Memory B cell (primary cell): ENCODE results near the gene CRYBA2.

Experiments
- ATAC-seq: fragments of 150-1000 bp; cut with Tn5 transposase; 2 replicates; pipeline ENCODE4 v1.10.0; 2021; ENCODE audit warnings: low read depth, mild to moderate bottlenecking, moderate library complexity
- DNase-seq, 2 donors: peaks; one replicate each; pipeline ENCODE4 v3.0.0; 2022; ENCODE audit warnings: low spot score in 2 of 2
- H3K27ac Mint-ChIP-seq: one replicate; pipeline ENCODE4 v1.8.0; 2022; ENCODE audit warnings: mild to moderate bottlenecking, moderate library complexity, mixed read lengths
- H3K27me3 Mint-ChIP-seq: one replicate; pipeline ENCODE4 v1.8.0; 2022; ENCODE audit warnings: mixed read lengths
- H3K36me3 Mint-ChIP-seq: one replicate; pipeline ENCODE4 v1.8.0; 2022; ENCODE audit warnings: mild to moderate bottlenecking, mixed read lengths
- H3K4me1 Mint-ChIP-seq: one replicate; pipeline ENCODE4 v1.8.0; 2022; ENCODE audit warnings: mixed read lengths
- H3K4me3 Mint-ChIP-seq: one replicate; pipeline ENCODE4 v1.8.0; 2022; ENCODE audit warnings: mild to moderate bottlenecking, moderate library complexity, mixed read lengths
- H3K9me3 Mint-ChIP-seq: one replicate; pipeline ENCODE4 v1.8.0; 2022; ENCODE audit warnings: mixed read lengths

The CRYBA2 gene, protein sequence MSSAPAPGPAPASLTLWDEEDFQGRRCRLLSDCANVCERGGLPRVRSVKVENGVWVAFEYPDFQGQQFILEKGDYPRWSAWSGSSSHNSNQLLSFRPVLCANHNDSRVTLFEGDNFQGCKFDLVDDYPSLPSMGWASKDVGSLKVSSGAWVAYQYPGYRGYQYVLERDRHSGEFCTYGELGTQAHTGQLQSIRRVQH

DNA sequence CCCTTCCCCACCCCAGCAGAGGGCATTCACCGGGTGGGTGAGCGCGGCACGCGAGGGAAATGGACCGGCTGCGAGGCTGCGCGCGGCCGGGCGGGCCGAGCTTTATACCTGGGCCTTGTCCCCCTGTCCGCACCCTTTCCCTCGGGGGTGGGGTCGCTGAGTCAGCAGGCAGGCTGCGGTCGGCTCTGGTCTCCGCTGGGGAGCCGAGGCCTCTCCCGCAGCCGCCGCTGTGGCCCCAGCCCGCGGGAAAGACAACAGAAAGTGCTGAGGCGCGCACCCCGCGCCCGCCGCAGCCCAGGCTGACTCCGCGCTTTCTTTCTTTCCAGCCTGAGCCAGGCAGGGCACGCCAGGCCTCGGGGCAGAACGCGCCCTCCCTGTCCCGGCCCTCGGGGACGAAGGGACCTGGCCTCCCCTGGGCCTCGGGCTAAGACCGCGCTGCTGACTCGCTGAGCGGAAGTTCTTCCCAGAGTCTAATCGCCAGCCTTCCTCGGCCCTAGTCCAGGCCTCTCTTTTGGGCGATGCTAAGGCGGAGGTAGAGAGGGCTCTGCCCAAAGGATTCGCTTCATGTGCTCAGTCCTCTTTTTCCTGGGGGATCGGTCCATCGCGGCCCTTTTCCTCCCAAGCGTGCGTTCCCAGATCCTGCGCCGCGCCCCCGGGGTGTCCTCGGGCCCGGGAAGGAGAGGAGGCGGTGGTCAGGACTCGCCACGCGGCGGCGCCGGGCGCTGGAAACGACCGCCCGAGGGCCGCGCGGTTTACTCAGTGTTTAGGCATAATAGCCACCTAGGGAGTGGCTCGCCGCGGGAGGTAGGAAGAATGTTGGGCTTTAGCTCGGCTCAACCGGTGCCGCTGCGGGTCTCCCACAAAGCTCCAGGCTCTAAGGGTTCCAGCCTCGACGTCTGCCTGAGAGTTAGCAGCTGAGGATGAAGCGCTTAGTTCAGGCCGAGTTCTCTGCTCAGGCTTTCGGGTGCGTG lies at the start of gene CRYBA2:
Gene CRYBA2 (minus strand): TSS at position 78 of the 971 bp plus-strand sequence. CDS start 246 bp downstream, outside the sequence.
- DNase-seq (no peak), ATAC-seq (no peak)
- Mint-ChIP-seq H3K9me3 (no peaks in the 10 kb centered on the region), H3K27ac (no peak within 1 kb of the TSS), H3K36me3 (no peaks in the 10 kb centered on the region), H3K27me3 (peaks cover 48% of the 10 kb centered on the region), H3K4me3 (peak within 1 kb of the TSS; percentile 40), H3K4me1 (peaks cover 13% of the 10 kb centered on the region)

DNA sequence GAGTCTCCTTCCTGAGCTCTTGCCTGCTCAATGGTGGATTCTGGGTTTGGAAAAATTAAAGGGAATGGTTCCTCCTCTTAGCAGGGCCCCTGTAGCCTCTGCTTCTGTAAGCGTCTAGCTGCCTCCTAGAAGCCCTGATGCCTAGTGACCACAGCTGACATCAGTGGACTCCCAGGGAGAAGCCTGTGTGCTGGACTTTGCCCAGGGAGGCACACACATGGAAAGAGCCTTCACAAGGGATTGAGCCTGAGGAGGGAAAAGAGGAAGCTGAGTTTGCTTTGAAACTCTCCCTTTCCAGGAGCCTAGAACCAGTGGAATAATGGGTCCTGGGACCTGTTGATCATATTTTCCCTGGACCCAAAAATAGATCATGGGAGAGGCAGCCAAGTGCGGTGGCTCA lies 49.5 kb upstream of the CRYBA2 start:
- peaks cover 4% of the 10 kb centered on the region for H3K4me1 Mint-ChIP-seq
- ATAC-seq (no peak), DNase-seq (no peak)
- peaks cover 33% of the 10 kb centered on the region for H3K27me3 Mint-ChIP-seq
- no peak overlapping the region for H3K4me3 Mint-ChIP-seq
- peaks cover 1% of the 10 kb centered on the region for H3K9me3 Mint-ChIP-seq
- H3K27ac Mint-ChIP-seq = no peak overlapping the region
- no peaks in the 10 kb centered on the region for H3K36me3 Mint-ChIP-seq

DNA sequence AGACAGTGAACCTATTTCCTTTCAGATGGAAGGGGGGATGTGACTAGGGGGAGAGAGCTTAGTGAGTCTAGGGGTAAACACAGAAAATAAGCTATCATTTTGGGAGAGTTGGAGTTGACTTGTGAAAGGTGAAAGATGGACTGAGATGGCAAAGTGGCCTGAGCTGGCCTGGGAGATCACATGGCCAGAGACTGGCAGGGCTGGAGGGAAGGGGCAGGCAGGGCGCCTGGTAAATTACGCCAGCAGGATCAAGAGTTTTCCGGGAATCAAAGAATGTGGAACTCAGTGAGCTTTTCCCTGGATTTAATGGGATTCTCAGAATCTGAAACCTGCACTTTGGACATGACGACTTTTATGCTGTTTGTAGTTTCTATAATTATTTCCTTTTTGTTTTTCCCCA lies 48.9 kb upstream of the CRYBA2 start:
- Mint-ChIP-seq H3K36me3 (no peaks in the 10 kb centered on the region), H3K27ac (no peak overlapping the region), H3K4me3 (no peak overlapping the region), H3K9me3 (peaks cover 1% of the 10 kb centered on the region), H3K27me3 (peaks cover 36% of the 10 kb centered on the region), H3K4me1 (peaks cover 4% of the 10 kb centered on the region)
- DNase-seq (no peak), ATAC-seq (no peak)

DNA sequence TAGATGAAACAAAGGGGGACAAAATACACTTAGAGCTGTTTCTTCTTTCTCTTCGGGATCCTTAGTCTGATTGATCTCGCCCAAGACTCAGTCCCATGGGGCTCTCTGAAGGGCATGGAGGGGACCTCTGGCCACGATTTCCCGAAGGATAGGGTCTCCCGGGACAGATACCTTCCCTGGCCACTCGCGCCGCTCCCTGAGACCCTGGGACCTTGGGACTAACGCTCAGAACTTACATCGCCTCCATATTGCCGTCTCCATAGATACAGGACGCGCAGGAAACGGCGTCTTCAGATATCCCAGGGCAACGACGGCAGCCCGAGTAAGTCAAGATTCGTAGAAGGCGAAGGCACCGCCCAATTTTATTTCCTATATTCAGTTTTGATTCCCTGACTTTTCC lies 48.0 kb upstream of the CRYBA2 start, which contains the start of gene CFAP65:
Gene CFAP65 (minus strand): TSS at position 265 of the 400 bp plus-strand sequence. CDS start 2,468 bp downstream, outside the sequence.
- Mint-ChIP-seq H3K9me3 (peaks cover 1% of the 10 kb centered on the region), H3K36me3 (no peaks in the 10 kb centered on the region), H3K4me3 (peak within 1 kb of the TSS; percentile 31), H3K4me1 (peaks cover 4% of the 10 kb centered on the region), H3K27ac (no peak within 1 kb of the TSS), H3K27me3 (peaks cover 33% of the 10 kb centered on the region)
- DNase-seq (no peak), ATAC-seq (no peak)

DNA sequence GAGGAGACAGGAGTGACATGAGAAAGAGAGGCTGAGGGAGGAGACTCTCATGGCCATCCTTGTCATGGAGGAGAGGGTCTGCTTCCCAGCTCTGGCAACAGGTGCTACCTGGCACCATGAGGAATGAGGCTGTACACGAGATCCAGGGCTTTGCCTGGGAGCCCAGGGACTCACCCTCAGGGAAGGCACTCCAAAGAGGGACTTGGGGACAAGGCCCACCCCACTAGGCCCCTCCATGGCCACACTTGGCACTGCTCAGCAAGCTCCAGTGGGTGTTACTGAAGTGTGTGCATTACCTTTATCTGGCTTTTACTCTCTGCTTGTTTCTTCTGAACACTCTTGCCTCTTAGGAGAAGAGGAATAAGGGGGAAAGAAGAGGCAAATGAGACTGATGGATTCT lies 45.4 kb upstream of the CRYBA2 start:
- Mint-ChIP-seq H3K4me1 (peaks cover 4% of the 10 kb centered on the region), H3K4me3 (no peak overlapping the region), H3K27ac (no peak overlapping the region), H3K9me3 (peaks cover 1% of the 10 kb centered on the region), H3K36me3 (no peaks in the 10 kb centered on the region), H3K27me3 (peaks cover 31% of the 10 kb centered on the region)
- DNase-seq = no peak
- ATAC-seq = no peak

DNA sequence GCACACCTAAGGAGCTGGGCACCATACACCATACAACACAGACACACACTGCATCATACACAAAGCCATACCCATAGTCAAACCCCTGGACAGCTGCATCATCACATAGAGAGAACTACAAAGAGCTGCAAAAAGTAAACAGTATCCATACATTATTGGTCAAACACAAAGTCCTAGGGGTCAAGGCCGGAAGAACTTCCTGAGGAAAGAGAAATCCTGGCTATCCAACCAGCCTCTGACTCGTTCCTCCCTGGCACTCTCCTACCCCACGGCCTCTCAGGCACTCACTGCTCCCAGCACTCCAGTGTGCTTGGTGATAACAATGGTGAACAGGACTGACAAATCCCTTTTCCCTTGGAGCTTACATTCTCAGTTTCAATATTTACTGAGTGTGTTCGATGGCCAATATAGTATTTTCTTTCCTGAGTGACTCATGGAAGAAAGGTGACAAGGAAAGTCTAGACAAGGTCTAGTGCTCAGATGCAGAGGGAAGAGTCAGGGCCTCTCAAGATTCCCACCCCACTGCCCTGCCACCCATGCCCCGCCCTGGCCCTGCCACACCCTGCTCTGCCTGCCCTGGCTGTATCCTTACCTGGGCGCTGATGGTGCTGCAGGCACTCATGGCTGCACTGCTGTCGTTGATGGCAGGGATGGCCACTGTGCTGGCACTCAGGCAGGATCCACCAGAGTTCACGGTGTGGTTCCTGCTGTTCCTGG lies 44.7 kb upstream of the CRYBA2 start:
- Mint-ChIP-seq H3K4me1 (peaks cover 4% of the 10 kb centered on the region), H3K27me3 (peaks cover 28% of the 10 kb centered on the region), H3K36me3 (no peaks in the 10 kb centered on the region), H3K9me3 (peaks cover 1% of the 10 kb centered on the region), H3K4me3 (no peak overlapping the region), H3K27ac (no peak overlapping the region)
- DNase-seq (no peak), ATAC-seq (no peak)

DNA sequence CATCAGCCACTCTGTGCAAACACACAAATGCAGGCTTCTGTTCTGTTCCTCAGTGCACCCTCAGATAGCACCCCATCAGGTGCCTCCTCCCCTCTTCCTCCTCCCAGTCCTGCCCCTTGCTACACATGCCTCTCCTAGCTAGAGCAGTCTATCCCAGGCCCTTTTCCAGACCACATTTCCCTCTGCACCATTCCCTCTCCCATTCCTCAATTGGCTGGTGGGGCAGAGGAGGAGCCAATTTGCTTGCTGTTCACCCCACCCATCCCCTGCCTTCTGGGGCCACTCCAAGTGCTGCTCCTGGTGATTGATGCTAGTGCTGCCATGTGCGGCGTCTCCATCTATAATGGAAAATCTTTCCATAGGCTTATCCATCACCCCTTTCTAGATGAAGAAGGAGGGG lies 42.7 kb upstream of the CRYBA2 start:
- no peak for ATAC-seq
- no peaks in the 10 kb centered on the region for H3K36me3 Mint-ChIP-seq
- H3K4me1 Mint-ChIP-seq = no peaks in the 10 kb centered on the region
- H3K9me3 Mint-ChIP-seq = peaks cover 1% of the 10 kb centered on the region
- no peak overlapping the region for H3K27ac Mint-ChIP-seq
- H3K4me3 Mint-ChIP-seq = no peak overlapping the region
- no peak for DNase-seq
- H3K27me3 Mint-ChIP-seq = peaks cover 26% of the 10 kb centered on the region

DNA sequence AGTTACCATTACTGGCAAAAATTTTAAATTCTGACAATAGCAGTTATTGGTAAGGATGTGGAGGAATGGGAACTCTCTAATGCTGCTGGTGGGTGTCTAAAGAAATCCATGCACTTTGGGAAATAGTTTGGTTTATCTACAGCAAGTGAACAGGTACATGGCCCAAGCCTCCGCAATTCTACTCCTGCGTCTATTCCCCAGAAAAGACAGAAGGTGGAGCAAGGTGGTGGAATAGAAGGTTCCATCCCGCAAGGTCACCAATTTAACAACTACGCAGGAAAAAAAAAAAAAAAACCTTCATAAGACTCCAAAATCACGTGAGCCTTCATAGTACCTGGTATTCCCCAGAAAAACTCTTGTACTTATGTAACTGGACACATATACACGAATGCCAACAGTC lies 41.6 kb upstream of the CRYBA2 start:
- Mint-ChIP-seq H3K36me3 (no peaks in the 10 kb centered on the region), H3K9me3 (peaks cover 1% of the 10 kb centered on the region), H3K27ac (no peak overlapping the region), H3K4me3 (no peak overlapping the region), H3K27me3 (peaks cover 30% of the 10 kb centered on the region), H3K4me1 (no peaks in the 10 kb centered on the region)
- ATAC-seq (no peak), DNase-seq (no peak)

DNA sequence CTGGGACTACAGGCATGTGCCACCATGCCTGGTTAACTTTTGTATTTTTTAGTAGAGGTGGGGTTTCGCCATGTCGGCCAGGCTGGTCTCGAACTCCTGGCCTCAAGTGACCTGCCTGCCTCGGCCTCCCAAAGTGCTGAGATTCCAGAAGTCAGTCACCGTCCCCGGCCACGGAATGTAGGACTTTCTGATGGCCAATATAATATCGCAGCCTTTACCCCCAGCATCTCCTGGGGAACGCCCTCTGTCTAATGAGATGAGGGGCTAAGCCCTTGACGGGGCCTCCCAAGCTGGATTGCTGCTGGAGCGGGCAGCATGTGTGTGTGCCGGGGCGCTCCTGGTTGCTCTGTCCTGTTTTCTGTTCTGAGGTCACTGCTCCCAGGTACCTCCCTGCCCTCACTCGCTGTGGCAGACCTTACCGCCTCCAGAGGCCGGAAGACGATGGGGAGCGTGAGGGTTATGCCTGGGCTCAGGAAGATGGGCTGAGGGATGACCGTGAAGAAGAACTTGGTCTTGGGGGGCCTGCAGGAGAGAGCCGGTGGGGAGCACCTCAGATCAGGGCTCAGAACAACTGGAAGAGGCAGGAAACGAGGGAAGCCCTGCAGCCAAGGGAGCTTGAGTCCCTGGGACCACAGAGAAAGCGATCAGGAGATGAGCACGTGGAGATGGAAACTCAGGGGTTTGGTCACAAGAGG lies 39.0 kb upstream of the CRYBA2 start:
- DNase-seq (no peak), ATAC-seq (no peak)
- H3K4me3 Mint-ChIP-seq = no peak overlapping the region
- no peak overlapping the region for H3K27ac Mint-ChIP-seq
- H3K27me3 Mint-ChIP-seq = peaks cover 18% of the 10 kb centered on the region
- no peaks in the 10 kb centered on the region for H3K36me3 Mint-ChIP-seq
- no peaks in the 10 kb centered on the region for H3K9me3 Mint-ChIP-seq
- no peaks in the 10 kb centered on the region for H3K4me1 Mint-ChIP-seq

DNA sequence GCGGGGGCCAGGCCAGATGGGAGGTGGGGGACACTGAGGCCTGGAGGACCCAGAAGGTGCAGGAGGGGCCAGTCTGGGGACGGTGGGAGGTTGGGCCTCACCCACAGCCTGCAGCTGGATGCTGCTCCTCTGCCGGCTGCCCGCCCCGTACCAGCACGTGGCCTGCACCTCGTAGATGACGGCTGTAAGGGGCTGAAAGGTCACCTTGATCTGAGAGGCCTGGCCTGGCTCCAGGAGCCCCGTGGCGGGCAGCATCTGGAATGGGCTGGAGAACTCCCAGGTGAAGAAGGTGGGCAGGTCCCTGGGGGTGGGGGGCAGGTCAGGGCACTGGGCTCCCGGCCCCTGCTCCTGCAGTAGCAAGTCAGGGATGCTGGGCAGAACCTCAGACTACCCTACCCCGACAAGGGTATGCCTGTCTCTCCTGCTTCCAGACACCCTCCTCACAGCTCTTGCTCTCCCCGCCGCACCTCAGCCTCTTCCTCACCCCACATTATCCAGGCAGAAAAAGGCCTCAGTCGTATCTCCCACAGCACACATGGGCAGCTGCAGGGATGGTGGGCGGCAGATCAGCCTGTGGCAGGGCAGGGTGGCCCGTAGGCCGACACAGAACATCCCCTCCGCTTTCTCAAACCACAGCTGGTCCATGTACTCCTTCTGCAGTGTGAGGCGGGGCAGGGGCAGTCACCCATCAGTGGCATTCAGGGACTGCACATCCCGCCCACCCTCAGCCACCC lies 38.0 kb upstream of the CRYBA2 start:
- H3K9me3 Mint-ChIP-seq = no peaks in the 10 kb centered on the region

DNA sequence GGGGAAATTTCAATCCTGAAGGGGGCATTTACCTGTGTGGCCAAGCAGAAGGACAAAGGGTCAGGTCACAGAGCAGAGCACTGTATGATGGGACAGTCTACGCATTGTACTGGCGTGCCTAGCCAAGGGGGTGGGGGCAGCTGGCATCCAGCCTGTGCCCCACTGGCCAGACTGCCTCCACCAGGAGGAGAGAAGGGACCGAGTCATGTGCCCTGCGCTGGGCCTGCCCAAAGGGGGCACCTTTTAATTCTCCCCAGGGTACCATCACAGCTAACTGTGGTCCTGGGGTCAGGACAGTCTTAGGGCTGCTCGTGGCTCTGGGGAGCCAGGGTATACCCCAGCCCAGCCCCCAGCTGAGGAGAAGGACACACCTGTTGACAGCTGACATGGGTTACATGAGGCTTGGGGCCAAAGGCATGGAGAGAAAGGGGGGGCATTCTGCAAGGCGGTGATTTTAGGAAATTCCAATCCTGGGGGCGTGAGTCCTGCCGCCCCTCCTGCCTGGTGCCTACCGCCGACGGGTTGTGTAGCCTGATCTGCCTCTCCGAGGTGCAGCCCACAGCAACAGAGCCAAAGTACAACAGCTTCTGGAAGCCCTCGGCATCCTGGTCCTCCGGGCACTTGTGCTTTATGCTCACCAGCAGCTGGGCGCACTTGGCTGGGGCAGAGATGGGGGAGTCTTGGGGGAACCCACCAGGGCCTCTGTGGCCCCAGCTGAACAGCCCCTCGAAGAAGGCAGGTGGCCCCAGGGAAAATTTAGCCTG lies 37.1 kb upstream of the CRYBA2 start:
- Mint-ChIP-seq H3K27me3 (peaks cover 18% of the 10 kb centered on the region), H3K36me3 (no peaks in the 10 kb centered on the region), H3K27ac (no peak overlapping the region), H3K4me3 (no peak overlapping the region), H3K4me1 (no peaks in the 10 kb centered on the region), H3K9me3 (no peaks in the 10 kb centered on the region)
- no peak for DNase-seq
- ATAC-seq = no peak

More for the DNA sequence above, 38.0 kb upstream of the CRYBA2 start:
- ATAC-seq (no peak), DNase-seq (no peak)
- Mint-ChIP-seq H3K4me1 (no peaks in the 10 kb centered on the region), H3K27ac (no peak overlapping the region), H3K4me3 (no peak overlapping the region), H3K27me3 (peaks cover 18% of the 10 kb centered on the region), H3K36me3 (no peaks in the 10 kb centered on the region)

DNA sequence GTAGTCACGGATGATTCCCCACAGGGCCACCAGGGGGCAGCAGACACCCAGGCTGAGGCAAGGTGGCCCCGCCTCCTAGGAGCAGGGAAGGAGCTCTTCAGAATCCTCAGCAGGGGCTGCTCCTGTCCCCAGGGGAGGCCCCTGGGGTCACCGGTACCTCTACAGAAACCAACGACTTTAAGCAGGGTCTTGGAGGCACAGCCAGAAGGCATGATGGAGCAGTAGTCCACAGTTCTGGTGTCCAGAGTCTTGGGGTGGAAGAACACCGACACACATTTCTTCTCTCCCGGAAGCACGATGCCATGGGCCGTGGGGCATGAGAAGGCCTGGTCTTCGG lies 36.6 kb upstream of the CRYBA2 start:
- Mint-ChIP-seq H3K27ac (no peak overlapping the region), H3K27me3 (peaks cover 18% of the 10 kb centered on the region), H3K4me1 (no peaks in the 10 kb centered on the region), H3K9me3 (no peaks in the 10 kb centered on the region), H3K4me3 (no peak overlapping the region), H3K36me3 (no peaks in the 10 kb centered on the region)
- DNase-seq (peak; percentile 71 to 76), ATAC-seq (peak; percentile 86)
